GM18498 (cell line): Measurements from ENCODE around the gene AHNAK2.

Source experiments
- ATAC-seq: cut with Tn5 transposase; IDR thresholded peaks from one replicate; pipeline ENCODE4 v1.9.1; 2021; ENCODE audit warnings: mild to moderate bottlenecking, moderate library complexity; ENCODE audit not compliant: unreplicated experiment

AHNAK2 gene

DNA sequence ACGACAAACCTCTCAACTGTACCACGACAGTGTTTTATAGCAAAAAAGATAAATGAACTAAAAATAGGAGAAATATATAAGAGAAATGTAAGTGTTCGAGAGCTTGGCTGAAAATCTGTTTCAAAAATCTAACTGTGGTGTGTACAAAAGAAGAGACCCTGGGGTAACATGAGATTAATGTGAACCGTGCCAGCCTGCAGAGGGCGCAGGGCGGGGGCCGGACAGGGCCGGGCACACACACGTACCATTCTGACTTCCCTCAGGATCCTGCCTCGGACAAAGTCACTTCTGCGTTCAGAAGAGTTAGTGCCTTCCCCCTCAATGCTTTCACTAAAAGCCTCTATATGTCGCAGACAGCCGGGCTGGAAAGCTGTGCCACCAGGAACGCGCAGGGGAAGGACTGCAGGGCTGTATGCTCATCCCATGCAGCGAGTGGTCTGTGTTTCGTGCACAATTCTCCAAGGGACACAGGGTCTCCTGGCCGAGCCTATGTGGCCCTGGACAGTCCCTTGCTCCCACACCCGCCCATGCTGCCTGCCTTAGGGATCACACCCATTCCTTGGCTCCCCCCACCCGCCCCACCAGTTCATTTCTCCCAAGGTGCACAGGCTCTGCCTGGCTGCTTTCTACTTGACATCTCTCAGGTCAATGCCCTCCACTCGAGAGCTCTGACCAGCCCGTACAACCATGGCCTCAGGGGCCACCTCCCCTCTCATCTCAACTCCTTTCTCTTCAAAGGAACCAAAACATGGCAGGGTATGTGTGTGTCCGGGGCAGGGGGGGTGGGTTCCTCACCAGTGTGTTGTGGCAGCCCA, 34.2 kb upstream of the AHNAK2 start:
- ATAC-seq, result no peak

GRCh38 chr14:105011312-105011990, 33.3 kb upstream of the AHNAK2 start:
- no peak for ATAC-seq

- ATAC-seq, result no peak
These were observed 32.7 kb upstream of the AHNAK2 start for GRCh38 chr14:105010891-105011291.

DNA sequence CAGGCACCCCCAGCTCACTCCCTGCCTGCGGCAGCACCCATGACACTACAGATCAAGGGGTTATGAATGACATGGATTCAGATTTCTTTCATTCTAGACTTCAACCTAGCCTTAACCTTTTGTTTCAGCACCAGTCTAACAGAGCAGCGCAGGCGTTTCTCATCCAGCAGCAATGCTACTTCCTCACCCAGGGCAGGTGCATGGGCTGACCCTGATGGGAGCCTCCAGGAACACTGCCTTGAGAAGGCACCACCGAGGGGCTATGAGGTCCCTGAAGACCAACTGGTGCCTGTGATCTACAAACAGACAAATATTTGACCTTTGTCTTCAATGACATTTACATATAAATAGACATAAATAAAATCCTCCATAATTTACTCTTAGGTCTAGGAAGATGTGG, 31.9 kb upstream of the AHNAK2 start:
- no peak for ATAC-seq

DNA sequence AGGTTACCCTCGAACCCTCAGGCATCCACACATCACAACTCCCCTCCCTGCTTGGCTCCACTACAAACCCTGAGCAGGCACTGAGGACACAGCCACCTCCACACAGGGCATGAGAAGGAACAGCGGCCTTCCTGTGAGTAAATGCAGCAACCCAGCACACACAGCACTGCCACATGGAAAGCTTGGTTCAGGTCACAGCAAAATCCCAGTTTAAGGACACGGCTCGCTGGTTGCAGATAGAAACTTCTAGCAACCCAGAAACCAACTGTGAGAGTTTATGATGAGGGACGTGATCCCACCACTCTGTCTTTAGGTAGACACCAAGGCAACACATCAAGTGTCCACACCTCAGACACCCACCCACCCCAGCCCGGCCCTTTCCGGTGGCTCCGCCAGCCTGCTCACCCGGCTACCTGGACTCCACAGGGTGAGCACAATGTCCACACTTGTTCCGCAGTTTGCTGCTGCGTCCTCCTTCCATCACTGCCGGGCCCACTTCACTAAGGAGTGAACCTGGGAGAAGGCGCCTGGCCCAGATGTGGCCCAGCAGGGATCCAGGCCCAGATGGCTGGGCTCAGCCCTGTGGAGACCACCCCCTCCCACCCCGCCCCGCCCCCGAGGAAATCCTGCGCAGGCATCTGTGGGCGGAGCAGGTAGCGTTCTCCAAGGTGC, 29.6 kb upstream of the AHNAK2 start:
- ATAC-seq, result no peak

DNA sequence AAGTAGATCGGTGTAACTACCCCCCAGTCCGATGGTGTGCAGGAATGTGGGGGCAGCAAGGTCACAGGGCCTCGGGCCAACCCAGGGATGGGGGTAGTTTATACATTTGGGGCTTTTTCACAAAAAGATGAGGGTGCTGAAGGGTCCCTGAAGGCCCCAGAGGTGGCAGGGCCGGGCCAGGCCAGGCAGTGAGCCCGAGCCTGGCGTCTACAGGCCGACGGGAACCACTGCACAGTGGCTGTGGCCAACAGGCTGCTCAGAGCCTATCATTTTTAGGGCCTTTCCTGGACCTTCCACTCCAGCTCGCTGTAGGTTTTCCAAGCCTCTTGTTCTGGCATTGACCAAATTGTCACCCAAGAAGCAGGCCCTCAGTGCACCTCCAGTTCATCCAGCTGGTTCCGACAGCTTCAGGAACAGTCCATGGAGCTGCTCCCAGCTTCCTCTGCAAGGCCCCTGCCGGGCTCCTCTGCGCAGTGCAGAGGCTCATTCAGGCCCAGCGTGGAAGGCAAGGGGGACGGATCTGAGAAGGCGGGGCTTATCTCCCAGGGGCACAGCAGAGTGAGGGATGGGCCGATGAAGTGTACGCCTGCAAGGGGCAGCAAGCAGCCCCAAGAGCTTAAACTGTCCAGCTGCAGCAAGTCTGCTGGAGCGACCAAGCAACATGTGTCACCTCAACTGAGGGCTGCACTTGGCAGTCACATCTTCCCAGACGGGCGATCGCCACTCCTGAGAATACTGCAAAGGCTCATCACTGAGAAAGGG, 28.8 kb upstream of the AHNAK2 start:
- ATAC-seq, result no peak

DNA sequence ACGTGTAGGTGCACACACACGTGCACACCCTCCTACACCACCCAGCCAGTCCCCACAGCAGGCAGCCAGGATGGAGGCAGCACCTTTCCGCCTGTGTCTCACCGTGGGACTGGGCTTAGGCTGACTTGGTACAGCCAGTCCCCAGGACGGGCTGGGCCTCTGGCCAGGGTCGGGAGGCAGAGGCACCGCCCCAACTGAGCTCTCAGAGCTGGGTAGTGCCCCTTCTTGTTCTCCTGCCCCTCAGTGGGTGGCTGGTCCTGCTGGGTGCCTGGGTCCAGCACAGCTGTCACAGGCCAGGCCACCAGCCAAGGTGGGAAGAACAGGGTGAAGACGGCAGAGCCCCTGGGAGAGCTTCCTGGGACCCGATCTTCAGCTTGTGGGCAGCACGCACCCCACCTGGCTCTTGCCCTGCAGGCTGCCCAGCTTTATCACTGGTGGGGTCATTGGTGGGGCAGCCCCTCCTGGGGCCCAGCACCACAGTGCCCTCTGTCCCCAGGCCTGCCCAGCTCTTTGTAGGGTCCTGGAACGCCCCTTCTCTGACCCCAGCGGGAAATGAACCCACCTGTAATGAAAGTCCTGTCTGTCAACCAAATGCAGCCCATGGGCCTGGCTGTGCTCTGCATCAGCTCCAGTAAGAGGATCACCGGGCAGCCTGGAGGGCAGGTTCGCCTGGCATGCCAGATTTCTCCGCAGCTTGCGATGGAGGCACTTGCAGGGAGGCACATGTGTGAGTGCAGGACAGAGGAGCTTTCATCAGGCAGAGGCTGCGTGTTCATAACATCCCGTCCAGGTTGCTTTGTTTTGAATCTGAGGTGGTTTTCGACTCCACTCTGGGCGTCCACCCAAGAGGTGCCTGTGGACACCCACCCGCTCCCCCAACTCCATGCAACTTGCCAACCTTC, 28.0 kb upstream of the AHNAK2 start:
- no peak for ATAC-seq

DNA sequence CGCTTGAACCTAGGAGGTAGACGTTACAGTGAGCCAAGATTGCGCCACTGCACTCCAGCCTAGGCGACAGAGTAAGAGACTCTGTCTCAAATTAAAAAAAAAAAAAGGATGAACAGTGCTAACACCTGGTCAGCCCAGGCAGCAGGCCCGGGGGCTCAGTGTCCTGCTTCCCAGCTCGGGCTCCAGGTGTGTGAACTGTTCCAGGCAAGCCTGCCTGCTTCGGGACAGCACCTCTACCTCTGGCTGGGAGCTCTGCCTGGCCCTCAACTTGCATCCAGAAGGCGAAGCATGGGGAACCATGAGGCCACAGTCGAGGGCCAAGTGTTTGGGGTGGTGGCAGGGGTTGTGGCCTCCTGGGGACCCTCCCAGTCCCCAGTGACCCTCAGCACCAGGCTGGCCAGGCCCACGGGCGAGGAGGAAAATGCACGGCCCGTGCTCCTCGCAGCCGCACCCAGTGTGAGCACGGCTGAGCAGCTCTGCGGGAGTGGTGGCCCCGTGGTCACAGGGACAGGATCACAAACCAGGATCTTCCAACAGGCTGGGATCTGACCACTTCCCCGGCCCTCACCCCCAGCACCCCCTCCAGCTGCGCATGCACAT, 27.3 kb upstream of the AHNAK2 start:
- no peak for ATAC-seq

DNA sequence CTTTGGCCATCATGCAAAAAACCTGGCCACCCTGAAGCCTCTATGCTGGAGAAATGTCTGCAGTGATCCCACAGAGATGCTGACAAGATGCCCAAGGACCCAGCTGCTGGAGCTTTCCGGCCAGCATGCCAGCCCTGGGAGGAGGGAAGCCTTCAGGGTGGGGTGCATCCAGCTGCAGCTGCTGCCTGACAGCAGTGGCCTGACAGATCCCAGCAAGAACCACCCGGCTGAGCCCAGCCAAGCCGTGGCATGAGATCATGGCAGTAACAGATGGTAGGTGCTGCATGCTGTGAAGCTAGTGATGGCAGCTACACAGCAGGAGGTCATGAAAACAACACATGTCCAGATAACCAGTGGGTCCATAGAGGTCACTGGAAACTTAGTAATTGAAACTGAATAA, 21.2 kb upstream of the AHNAK2 start:
- no peak for ATAC-seq

- no peak for ATAC-seq
These were observed 20.6 kb upstream of the AHNAK2 start for GRCh38 chr14:104998801-104999200.

DNA sequence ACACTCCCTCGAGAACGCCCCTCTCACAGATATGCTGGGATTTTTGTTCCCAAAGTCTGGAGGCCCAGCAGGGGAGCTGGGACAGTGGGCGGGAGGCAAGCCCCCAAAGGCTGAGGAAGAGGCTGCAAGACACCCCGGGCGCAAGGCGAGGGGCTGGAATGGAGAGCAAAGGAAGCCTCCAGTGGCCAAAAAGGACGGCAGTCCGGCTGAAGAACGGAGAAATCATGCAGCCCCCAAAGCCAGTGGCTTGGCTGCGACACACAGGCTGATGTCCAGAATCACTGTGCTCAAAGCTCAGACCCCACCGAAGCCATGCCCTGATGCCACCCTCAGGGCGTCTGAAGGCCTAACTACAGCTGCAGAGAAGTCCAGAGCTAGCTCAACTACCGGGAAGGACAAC, 18.3 kb upstream of the AHNAK2 start:
- ATAC-seq, result no peak

DNA sequence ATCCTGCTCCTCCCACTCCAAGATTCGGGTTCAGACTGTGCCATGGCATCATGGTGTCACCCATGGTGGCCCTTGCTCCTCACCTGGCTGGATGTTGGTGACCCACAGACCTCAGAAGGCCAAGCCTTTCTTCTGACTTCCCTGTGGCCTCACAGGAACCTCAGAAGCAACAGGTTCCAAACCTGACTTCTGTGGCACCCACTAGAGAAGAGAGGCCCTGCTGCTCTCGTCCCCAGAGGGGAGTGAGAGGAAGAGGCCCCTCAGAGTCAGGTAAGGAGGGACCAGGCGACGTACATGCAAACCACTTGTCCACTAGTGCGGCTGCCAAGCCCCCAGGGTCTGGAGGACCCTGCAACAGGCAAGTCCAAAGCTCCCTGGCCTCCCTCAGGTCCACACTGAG, 17.9 kb upstream of the AHNAK2 start:
- no peak for ATAC-seq

- no peak for ATAC-seq
These were observed 16.8 kb upstream of the AHNAK2 start for GRCh38 chr14:104994978-104995377.

DNA sequence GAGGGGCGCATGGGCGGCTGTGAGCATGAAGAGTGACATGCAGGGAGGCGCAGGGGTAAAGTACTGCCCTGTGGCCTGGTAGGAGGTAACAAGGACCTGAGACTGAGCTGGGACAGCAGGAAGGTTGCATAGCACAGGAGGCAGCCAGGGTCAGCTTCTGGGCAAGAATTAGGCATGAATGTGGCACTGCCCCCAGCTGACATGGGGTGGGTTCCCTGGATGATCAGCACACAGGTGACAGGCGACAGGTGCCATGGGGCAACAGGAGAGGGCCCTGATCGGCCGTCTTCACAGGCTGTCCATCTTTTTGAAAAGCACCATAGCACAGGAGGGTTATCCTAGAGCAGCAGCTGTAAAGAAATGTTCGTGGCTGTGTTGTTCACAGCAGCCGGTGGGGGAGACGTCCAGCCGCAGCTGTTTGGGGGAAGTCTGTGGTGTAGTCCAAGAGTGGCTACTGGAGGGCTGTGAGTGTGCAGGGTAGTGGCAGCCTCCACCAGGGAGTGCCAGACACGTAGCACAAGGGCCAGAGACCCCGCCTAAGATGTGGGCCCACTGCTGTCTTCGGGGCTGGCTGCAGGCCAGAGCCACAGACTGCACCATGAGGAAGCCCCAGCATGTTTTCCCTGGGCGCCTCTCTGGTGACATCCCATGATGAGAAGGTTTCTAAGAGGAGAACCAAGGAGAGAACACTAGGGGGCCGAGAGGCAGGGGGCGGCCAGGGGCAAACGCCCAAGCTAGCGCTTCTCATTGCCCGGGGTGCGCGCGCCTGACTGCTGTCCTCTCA, 15.8 kb upstream of the AHNAK2 start:
- no peak for ATAC-seq

GRCh38 chr14:104993306-104993705, 15.1 kb upstream of the AHNAK2 start:
- no peak for ATAC-seq

- no peak for ATAC-seq
These were observed 14.3 kb upstream of the AHNAK2 start for GRCh38 chr14:104992501-104992900.

DNA sequence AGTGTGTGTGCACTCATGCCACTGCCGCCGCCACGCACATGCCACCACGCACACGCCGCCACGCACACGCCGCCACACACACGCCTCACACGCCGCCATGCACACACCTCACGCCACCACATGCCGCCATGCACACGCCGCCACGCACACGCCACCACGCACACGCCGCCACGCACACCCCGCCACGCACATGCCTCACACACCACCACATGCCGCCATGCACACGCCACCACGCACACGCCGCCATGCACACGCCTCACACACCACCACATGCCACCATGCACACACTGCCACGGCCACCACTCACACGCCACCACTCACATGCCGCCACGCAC, 13.7 kb upstream of the AHNAK2 start:
- ATAC-seq, result no peak

GRCh38 chr14:104989951-104990303, 11.8 kb upstream of the AHNAK2 start:
- ATAC-seq, result no peak

DNA sequence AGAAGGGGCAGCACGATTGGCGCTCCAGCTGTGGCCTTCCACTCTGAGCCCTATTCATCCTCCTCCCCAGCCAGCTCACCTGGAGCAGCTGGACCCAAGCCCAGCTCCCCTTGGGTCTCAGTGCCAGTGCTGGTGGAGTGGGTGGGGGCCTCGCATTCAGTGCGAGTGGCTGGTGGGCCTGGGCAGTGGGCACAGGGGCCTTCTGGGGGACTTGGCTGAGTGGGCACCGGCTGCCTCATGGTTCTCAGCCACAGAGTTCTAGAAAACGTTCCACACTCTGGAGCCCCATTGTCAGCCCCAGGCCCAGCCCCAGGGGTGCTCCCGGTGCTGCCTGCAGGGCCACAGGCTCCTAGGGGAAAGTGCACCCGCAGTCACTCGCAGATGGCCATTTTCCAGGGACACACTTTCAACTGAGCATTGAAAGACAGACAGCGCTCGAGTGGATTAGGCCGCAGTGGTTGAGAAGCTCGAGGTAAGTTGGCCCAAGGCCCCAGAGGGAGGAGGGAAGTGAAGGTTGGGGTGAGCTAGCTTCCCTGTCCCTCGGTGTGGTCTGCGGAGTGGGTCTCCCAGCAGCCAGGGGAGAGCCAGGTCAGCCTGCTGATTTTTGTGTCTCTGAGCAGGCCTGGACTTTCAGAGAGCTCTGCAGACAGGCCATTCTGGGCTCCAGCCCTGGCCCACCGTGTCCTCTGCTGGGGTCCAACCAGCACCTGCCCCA, 11.2 kb upstream of the AHNAK2 start:
- ATAC-seq, result no peak
